Natural killer cell (primary cell): Measurements from ENCODE around the gene SYVN1. TPM values are rescaled to one million over a fixed set of nuclear protein-coding genes. Genes with fewer than 3 reads are reported as not detected.

ENCODE experiments used
- ATAC-seq, 3 donors: fragments of 150-1000 bp in 2 of 3; fragments of 200-7000 bp in 1 of 3; cut with Tn5 transposase; 1 replicate in 1 of 3; 2 replicates in 2 of 3; pipeline ENCODE4 v1.10.0; 2021; ENCODE audit warnings: mild to moderate bottlenecking in 2 of 3, moderate library complexity in 2 of 3
- DNase-seq, 2 donors: peaks; one replicate each; pipeline versions ENCODE4 v3.0.0 to v3.0.0-alpha.2; 2013 to 2021; ENCODE audit warnings: mixed read lengths in 1 of 2
- H3K27ac ChIP-seq: one replicate; pipeline ENCODE4 v1.5.1; 2013; ENCODE audit warnings: mild to moderate bottlenecking, low read length
- H3K27me3 ChIP-seq: one replicate; pipeline ENCODE4 v1.6.1; 2013; ENCODE audit warnings: low read length; ENCODE audit not compliant: control insufficient read depth, insufficient read depth
- H3K36me3 ChIP-seq: one replicate; pipeline ENCODE4 v1.6.1; 2013; ENCODE audit warnings: low read length; ENCODE audit not compliant: control insufficient read depth, insufficient read depth
- H3K4me1 ChIP-seq: one replicate; pipeline ENCODE4 v1.6.1; 2013; ENCODE audit warnings: low read length; ENCODE audit not compliant: control insufficient read depth, insufficient read depth
- H3K4me3 ChIP-seq: one replicate; pipeline ENCODE4 v1.5.1; 2013; ENCODE audit warnings: low read length
- H3K9me3 ChIP-seq: one replicate; pipeline ENCODE4 v1.6.1; 2013; ENCODE audit warnings: low read length; ENCODE audit not compliant: control insufficient read depth, insufficient read depth
- H3K27ac Mint-ChIP-seq, 2 donors: one replicate each; pipeline ENCODE4 v1.8.0; 2022; ENCODE audit warnings: mild to moderate bottlenecking in 2 of 2, mixed read lengths in 2 of 2, moderate library complexity in 1 of 2
- H3K27me3 Mint-ChIP-seq, 2 donors: one replicate each; pipeline ENCODE4 v1.8.0; 2022; ENCODE audit warnings: low read depth in 2 of 2, mixed read lengths in 2 of 2
- H3K36me3 Mint-ChIP-seq: one replicate; pipeline ENCODE4 v1.8.0; 2022; ENCODE audit warnings: mixed read lengths
- H3K4me1 Mint-ChIP-seq, 2 donors: one replicate each; pipeline ENCODE4 v1.8.0; 2022; ENCODE audit warnings: mixed read lengths in 2 of 2
- H3K4me3 Mint-ChIP-seq: one replicate; pipeline ENCODE4 v1.8.0; 2022; ENCODE audit warnings: mild to moderate bottlenecking, moderate library complexity, mixed read lengths
- H3K9me3 Mint-ChIP-seq, 2 donors: one replicate each; pipeline ENCODE4 v1.8.0; 2022; ENCODE audit warnings: mixed read lengths in 2 of 2
- CTCF ChIP-seq: fragments of 200-600 bp; IDR thresholded peaks from one replicate; pipeline ENCODE4 v1.8.0; 2022; ENCODE audit warnings: antibody characterized with exemption
- WGBS: methylation state at CpG from one replicate; pipeline ENCODE4 v1.1.7; 2013; ENCODE audit warnings: missing lambda C conversion rate; ENCODE audit not compliant: insufficient coverage; 5-methylcytosine and 5-hydroxymethylcytosine counted together
- intact Hi-C: fragments of 100-400 bp; cut with micrococcal nuclease; formaldehyde crosslinking; loops from one replicate; pipeline ENCODE4 v1.14.2; 2022
- total RNA-seq, 4 donors: library from RNA; stranded (reverse); fragments of 120-200 nt in 1 of 4; gene quantifications; one replicate each; pipeline versions ENCODE4 v1.2.3 to v1.2.4, GENCODE V29; 2013 to 2022

Gene SYVN1
- total RNA-seq, 3 donors from 2014 or later (not counting 1 experiment from before 2014, with no cell fraction given), result 72.9 to 109 (median 90.2) TPM

GRCh38 chr11:65100674-65101350 is 33.5 kb downstream of the SYVN1 start:
- Mint-ChIP-seq H3K27me3 (no peaks in the 10 kb centered on the region), H3K36me3 (no peaks in the 10 kb centered on the region), H3K4me3 (no peak overlapping the region), H3K4me1 (peaks cover 0 to 17% of the 10 kb centered on the region in 2 donors), H3K9me3 (no peaks in the 10 kb centered on the region), H3K27ac (no peak overlapping the region)
- Histone ChIP-seq H3K27me3 (no peaks in the 10 kb centered on the region), H3K9me3 (no peaks in the 10 kb centered on the region), H3K4me3 (no peak overlapping the region), H3K4me1 (peaks cover 14% of the 10 kb centered on the region), H3K27ac (no peak overlapping the region), H3K36me3 (peaks cover 21% of the 10 kb centered on the region)
- 98% methylated on average over 4 of the region's 6 CpGs for WGBS
- DNase-seq (no peak), ATAC-seq (no peak)
- TF ChIP-seq CTCF, result no peak
- intact Hi-C loops, result no loop called here

GRCh38 chr11:65096926-65097325 is 37.4 kb downstream of the SYVN1 start:
- peak overlapping the region; percentile 76 for H3K27ac ChIP-seq
- H3K4me3 ChIP-seq, result peak overlapping the region; percentile 85
- H3K4me1 Mint-ChIP-seq, result peaks cover 0 to 14% of the 10 kb centered on the region in 2 donors
- no peak for DNase-seq
- no peak for TF ChIP-seq CTCF
- H3K9me3 ChIP-seq, result no peaks in the 10 kb centered on the region
- peak overlapping the region; percentile 40 for H3K4me3 Mint-ChIP-seq
- peak overlapping the region; percentile 83 to 92 for H3K27ac Mint-ChIP-seq
- no peaks in the 10 kb centered on the region for H3K9me3 Mint-ChIP-seq
- no peaks in the 10 kb centered on the region for H3K36me3 Mint-ChIP-seq
- H3K27me3 Mint-ChIP-seq, result no peaks in the 10 kb centered on the region
- peaks cover 12% of the 10 kb centered on the region for H3K36me3 ChIP-seq
- intact Hi-C loops, result loop anchor here (1.0 to 2.0 kb wide), 3 partner anchors 13 to 20 kb away; partner anchors contain the start of genes CDCA5, TM7SF2, ZFPL1 and ZNHIT2
- 59% methylated on average over 7 of the region's 8 CpGs for WGBS
- peaks cover 19% of the 10 kb centered on the region for H3K4me1 ChIP-seq
- ATAC-seq, result no peak
- no peaks in the 10 kb centered on the region for H3K27me3 ChIP-seq

- Histone ChIP-seq H3K4me3 (peak within 1 kb of the TSS; percentile 85), H3K9me3 (no peaks in the 10 kb centered on the region), H3K4me1 (peaks cover 19% of the 10 kb centered on the region), H3K36me3 (peaks cover 12% of the 10 kb centered on the region), H3K27me3 (no peaks in the 10 kb centered on the region), H3K27ac (peak within 1 kb of the TSS; percentile 76)
- DNase-seq (peak; percentile 79 to 95), ATAC-seq (peak; percentile 89 to 96 (median 92))
- intact Hi-C loops, result loop anchor here (1.0 to 2.0 kb wide), 3 partner anchors 12 to 21 kb away; partner anchors contain the start of genes CDCA5, TM7SF2, ZFPL1 and ZNHIT2
- Mint-ChIP-seq H3K9me3 (no peaks in the 10 kb centered on the region), H3K27ac (peak within 1 kb of the TSS; percentile 83 to 92), H3K27me3 (no peaks in the 10 kb centered on the region), H3K4me3 (peak within 1 kb of the TSS; percentile 92), H3K36me3 (no peaks in the 10 kb centered on the region), H3K4me1 (peaks cover 0 to 14% of the 10 kb centered on the region in 2 donors)
- no peak for TF ChIP-seq CTCF
- WGBS, result under 1% methylated on average over 52 of the region's 52 CpGs
These were observed 38.1 kb downstream of the SYVN1 start, which contains the start of gene VPS51 for GRCh38 chr11:65095974-65096806. Gene VPS51, plus strand, starts transcription at chr11:65096214. Its CDS starts 37 bp downstream, at chr11:65096251.
